Mammary epithelial cell (primary cell): ENCODE results near the gene DSN1.

Source experiments
- EZH2 ChIP-seq: IDR thresholded peaks from 2 replicates; pipeline ENCODE4 v1.6.1; 2012; ENCODE audit warnings: low read length, inconsistent platforms, borderline replicate concordance
- TF ChIP-seq, protein P1 (sequence below), 2 donors: IDR thresholded peaks in 1 of 2; conservative IDR thresholded peaks in 1 of 2; 2 replicates each; pipeline ENCODE4 v1.5.1; 2011 to 2012; ENCODE audit warnings: inconsistent platforms in 2 of 2, low read length in 2 of 2, mild to moderate bottlenecking in 2 of 2, control low read depth in 1 of 2, low read depth in 1 of 2; ENCODE audit not compliant: insufficient read depth in 1 of 2; ENCODE audit errors: extremely low read depth in 1 of 2

DNA sequence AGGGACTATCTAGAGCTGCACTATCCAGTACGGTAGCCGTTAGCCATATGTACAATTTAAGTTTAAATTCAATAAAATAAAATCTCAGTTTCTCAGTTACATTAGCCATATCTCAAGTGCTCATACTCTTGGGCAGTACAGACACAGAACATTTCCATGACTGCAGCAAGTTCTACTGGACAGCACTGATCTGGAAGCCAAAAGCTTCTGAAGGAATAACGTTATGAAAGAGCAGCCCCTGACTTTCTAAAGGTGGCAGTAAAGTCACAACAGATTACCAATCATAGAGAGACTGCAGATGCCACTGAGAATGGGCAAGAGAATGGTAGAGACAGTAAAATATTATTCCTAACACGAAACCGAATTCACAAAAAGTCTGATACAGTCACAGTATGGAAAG lies 64.4 kb downstream of the DSN1 start:
- TF ChIP-seq, protein P1, sequence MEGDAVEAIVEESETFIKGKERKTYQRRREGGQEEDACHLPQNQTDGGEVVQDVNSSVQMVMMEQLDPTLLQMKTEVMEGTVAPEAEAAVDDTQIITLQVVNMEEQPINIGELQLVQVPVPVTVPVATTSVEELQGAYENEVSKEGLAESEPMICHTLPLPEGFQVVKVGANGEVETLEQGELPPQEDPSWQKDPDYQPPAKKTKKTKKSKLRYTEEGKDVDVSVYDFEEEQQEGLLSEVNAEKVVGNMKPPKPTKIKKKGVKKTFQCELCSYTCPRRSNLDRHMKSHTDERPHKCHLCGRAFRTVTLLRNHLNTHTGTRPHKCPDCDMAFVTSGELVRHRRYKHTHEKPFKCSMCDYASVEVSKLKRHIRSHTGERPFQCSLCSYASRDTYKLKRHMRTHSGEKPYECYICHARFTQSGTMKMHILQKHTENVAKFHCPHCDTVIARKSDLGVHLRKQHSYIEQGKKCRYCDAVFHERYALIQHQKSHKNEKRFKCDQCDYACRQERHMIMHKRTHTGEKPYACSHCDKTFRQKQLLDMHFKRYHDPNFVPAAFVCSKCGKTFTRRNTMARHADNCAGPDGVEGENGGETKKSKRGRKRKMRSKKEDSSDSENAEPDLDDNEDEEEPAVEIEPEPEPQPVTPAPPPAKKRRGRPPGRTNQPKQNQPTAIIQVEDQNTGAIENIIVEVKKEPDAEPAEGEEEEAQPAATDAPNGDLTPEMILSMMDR (conservative IDR thresholded peaks at IDR 0.05 in 1 of 2, IDR thresholded peaks at IDR 0.05 in 1 of 2; ENCODE audit: extremely low read depth in 1 of 2, insufficient read depth in 1 of 2, low read depth in 1 of 2, low read length in 2 of 2) = no peak
- no peak for TF ChIP-seq EZH2
